GM23338 (cell line): Measurements from ENCODE around the gene PSIP1. TPM values are rescaled to one million over a fixed set of nuclear protein-coding genes. Genes with fewer than 3 reads are reported as not detected.

Experiments used
- ATAC-seq: fragments of 200-7000 bp; cut with Tn5 transposase; 3 replicates; pipeline ENCODE4 v1.9.1; 2020
- DNase-seq: peaks from one replicate; pipeline ENCODE4 v3.0.0-alpha.2; 2015; ENCODE audit warnings: low spot score
- H2AFZ ChIP-seq: fragments of 200-600 bp; sonication (generic); 2 replicates; pipeline ENCODE4 v1.8.0; 2016; ENCODE audit warnings: antibody characterized with exemption, mild to moderate bottlenecking, moderate library complexity
- H3F3A ChIP-seq: fragments of 200-600 bp; sonication (generic); replicated peaks from 2 replicates; pipeline ENCODE4 v1.8.0; 2017; ENCODE audit warnings: antibody characterized with exemption, mixed run types, low read depth
- H3K27ac ChIP-seq: fragments of 200-600 bp; sonication (generic); 2 replicates; pipeline ENCODE4 v1.6.1; 2016; ENCODE audit warnings: low read depth
- H3K27me3 ChIP-seq: fragments of 200-600 bp; sonication (generic); 2 replicates; pipeline ENCODE4 v1.8.0; 2016; ENCODE audit warnings: mild to moderate bottlenecking, mixed run types, moderate library complexity; ENCODE audit not compliant: insufficient read depth
- H3K36me3 ChIP-seq: fragments of 200-600 bp; sonication (generic); 2 replicates; pipeline ENCODE4 v1.8.0; 2016; ENCODE audit warnings: mild to moderate bottlenecking; ENCODE audit not compliant: insufficient read depth
- H3K4me1 ChIP-seq: fragments of 200-600 bp; sonication (generic); 2 replicates; pipeline ENCODE4 v1.8.0; 2016; ENCODE audit warnings: mild to moderate bottlenecking, moderate library complexity; ENCODE audit not compliant: insufficient read depth
- H3K4me2 ChIP-seq: fragments of 200-600 bp; sonication (generic); 2 replicates; pipeline ENCODE4 v1.7.1; 2017; ENCODE audit warnings: mixed run types
- H3K4me3 ChIP-seq: fragments of 200-600 bp; sonication (generic); 2 replicates; pipeline ENCODE4 v1.6.1; 2016; ENCODE audit warnings: mixed run types
- H3K79me2 ChIP-seq: fragments of 200-600 bp; sonication (generic); replicated peaks from 2 replicates; pipeline ENCODE4 v1.8.0; 2017; ENCODE audit warnings: mild to moderate bottlenecking; ENCODE audit not compliant: insufficient read depth
- H3K9me2 ChIP-seq: fragments of 200-600 bp; sonication (generic); 2 replicates; pipeline ENCODE4 v1.8.0; 2017; ENCODE audit not compliant: insufficient read depth
- H4K20me1 ChIP-seq: fragments of 200-600 bp; sonication (generic); replicated peaks from 2 replicates; pipeline ENCODE4 v1.8.0; 2017; ENCODE audit warnings: mild to moderate bottlenecking; ENCODE audit not compliant: insufficient read depth
- H3K27ac Mint-ChIP-seq: 2 replicates; pipeline ENCODE4 v1.8.0; 2020; ENCODE audit warnings: inconsistent platforms, mild to moderate bottlenecking, moderate library complexity, mixed read lengths
- H3K27me3 Mint-ChIP-seq: 3 replicates; pipeline ENCODE4 v1.8.0; 2022; ENCODE audit warnings: low read depth, mild to moderate bottlenecking, moderate library complexity, mixed read lengths, inconsistent platforms; ENCODE audit not compliant: insufficient read depth, poor library complexity
- H3K36me3 Mint-ChIP-seq: 3 replicates; pipeline ENCODE4 v1.8.0; 2021; ENCODE audit warnings: low read depth, mild to moderate bottlenecking, inconsistent platforms, moderate library complexity, mixed read lengths
- H3K4me1 Mint-ChIP-seq: 3 replicates; pipeline ENCODE4 v1.8.0; 2020; ENCODE audit warnings: mild to moderate bottlenecking, inconsistent platforms, mixed read lengths
- H3K4me3 Mint-ChIP-seq: 3 replicates; pipeline ENCODE4 v1.8.0; 2021; ENCODE audit warnings: moderate library complexity, mild to moderate bottlenecking, inconsistent platforms, mixed read lengths
- H3K9me3 Mint-ChIP-seq: 3 replicates; pipeline ENCODE4 v1.8.0; 2020; ENCODE audit warnings: moderate library complexity, mild to moderate bottlenecking, inconsistent platforms, mixed read lengths
- CREB1 ChIP-seq: fragments of 250-450 bp; sonication (Bioruptor Pico); IDR thresholded peaks from 2 replicates; pipeline ENCODE4 v1.5.0; 2020; ENCODE audit warnings: low read depth, mild to moderate bottlenecking, moderate library complexity
- EZH2phosphoT487 ChIP-seq: fragments of 200-600 bp; sonication (generic); IDR thresholded peaks from one replicate; pipeline ENCODE4 v1.8.1; 2018; ENCODE audit warnings: antibody characterized with exemption; ENCODE audit not compliant: unreplicated experiment
- JUNB ChIP-seq: IDR thresholded peaks from one replicate; pipeline ENCODE4 v1.6.1; 2016; ENCODE audit warnings: antibody characterized with exemption; ENCODE audit not compliant: unreplicated experiment
- NANOG ChIP-seq: IDR thresholded peaks from 2 replicates; pipeline ENCODE4 v1.6.1; 2016; ENCODE audit warnings: antibody characterized with exemption, borderline replicate concordance
- POLR2AphosphoS5 ChIP-seq: IDR thresholded peaks from 2 replicates; pipeline ENCODE4 v1.6.1; 2016; ENCODE audit warnings: antibody characterized with exemption, low read depth
- STAT1 ChIP-seq: IDR thresholded peaks from one replicate; pipeline ENCODE4 v1.6.1; 2016; ENCODE audit warnings: antibody characterized with exemption; ENCODE audit not compliant: unreplicated experiment
- ZNF331 ChIP-seq: fragments of 250-450 bp; sonication (Bioruptor Pico); IDR thresholded peaks from 2 replicates; pipeline ENCODE4 v1.5.0; 2020; ENCODE audit warnings: low read depth, mild to moderate bottlenecking, moderate library complexity
- polyA plus RNA-seq: library from polyadenylated mRNA; unstranded; fragments of >200 nt; fragmentation: Nextera tagmentation; extraction: Ambion mirVana; gene quantifications from 2 replicates; pipeline ENCODE4 v1.2.1, GENCODE V29; 2016
- total RNA-seq: library from RNA; depleted of rRNA; stranded (reverse); fragments of >200 nt; shearing (Covaris generic); gene quantifications from 2 replicates; pipeline ENCODE4 v1.2.3, GENCODE V29; 2014
- TF ChIP-seq, protein P1 (sequence below): IDR thresholded peaks from one replicate; pipeline ENCODE4 v1.6.1; 2018; ENCODE audit warnings: antibody characterized with exemption; ENCODE audit not compliant: unreplicated experiment
- TF ChIP-seq, protein P2 (sequence below): IDR thresholded peaks from 2 replicates; pipeline ENCODE4 v1.6.1; 2016; ENCODE audit warnings: antibody characterized with exemption
- TF ChIP-seq, protein P3 (sequence below), 2 experiments: fragments of 200-600 bp in 1 of 2; sonication (generic) in 1 of 2; conservative IDR thresholded peaks; 2 replicates each; pipeline versions ENCODE4 v1.5.1 to v1.6.1; 2016 to 2017; ENCODE audit warnings: antibody characterized with exemption in 2 of 2, low read depth in 2 of 2, mild to moderate bottlenecking in 2 of 2, moderate library complexity in 1 of 2

PSIP1 gene
- total and polyA plus RNA-seq, 2 experiments from 2014 or later: 332 to 989 TPM

DNA sequence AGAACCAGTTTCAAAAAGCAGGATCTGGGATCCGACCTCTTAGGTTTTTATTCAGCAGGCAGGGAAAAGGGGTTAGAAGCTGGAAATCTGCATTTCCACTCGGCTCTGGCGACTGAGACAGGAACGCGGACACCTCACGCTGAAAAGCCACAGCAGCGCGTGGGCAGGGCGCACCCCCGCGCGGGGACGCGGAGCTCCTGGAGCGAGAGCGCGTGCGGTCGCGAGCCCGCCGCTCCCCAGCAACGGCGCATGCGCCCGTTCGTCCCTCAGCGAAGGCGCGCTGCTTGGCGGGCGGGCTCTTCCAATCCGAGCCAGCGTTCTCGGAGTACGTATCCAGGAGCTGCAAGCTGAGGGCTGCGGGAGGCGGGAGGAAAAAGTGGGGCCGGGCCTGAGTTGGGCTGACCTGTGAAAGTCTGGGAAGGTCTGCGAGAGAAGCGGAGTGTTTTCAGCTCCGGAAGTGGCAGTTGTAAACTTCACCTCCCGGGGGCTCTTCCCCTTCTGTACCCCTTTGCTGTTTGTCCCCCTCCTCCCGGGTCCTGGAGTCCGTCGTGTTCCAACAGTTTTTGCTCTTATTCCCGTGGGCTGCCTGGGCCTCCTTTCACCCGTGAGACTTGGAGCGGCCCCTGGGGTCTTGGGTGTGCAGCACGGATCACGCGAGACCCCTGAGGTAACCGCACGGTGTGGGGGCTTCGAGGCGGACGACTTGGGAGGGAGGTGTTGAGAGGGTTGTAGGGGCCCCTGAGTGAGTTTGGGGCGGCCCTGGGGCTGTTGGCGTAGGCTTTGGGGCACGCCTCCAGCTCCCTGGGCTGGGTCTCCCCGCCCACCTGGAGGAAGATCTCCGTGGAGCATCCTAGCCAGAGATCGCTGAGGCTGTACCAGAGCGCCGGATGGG lies 42.1 kb upstream of the PSIP1 start, which contains the start of gene CCDC171:
Gene CCDC171, plus strand, starts transcription at position 408 of the 892 bp plus-strand sequence. CDS start 11,046 bp downstream, outside the sequence.
- Histone ChIP-seq H3F3A (no peaks in the 10 kb centered on the region), H3K4me2 (peak within 1 kb of the TSS; percentile 88), H3K9me2 (no peaks in the 10 kb centered on the region), H3K4me1 (peaks cover 5% of the 10 kb centered on the region; the same call in 1 of the 2 replicates), H3K79me2 (no peaks in the 10 kb centered on the region), H3K36me3 (no peaks in the 10 kb centered on the region), H3K27me3 (no peaks in the 10 kb centered on the region), H3K4me3 (peak within 1 kb of the TSS; percentile 74), H4K20me1 (no peaks in the 10 kb centered on the region), H2AFZ (peak within 1 kb of the TSS; percentile 87), H3K27ac (peak within 1 kb of the TSS; percentile 99)
- Mint-ChIP-seq H3K4me1 (peaks cover 7% of the 10 kb centered on the region), H3K27ac (peak within 1 kb of the TSS; percentile 97), H3K4me3 (peak within 1 kb of the TSS; percentile 88), H3K27me3 (peaks cover 7% of the 10 kb centered on the region), H3K9me3 (no peaks in the 10 kb centered on the region; the same call in 2 of the 3 replicates), H3K36me3 (no peaks in the 10 kb centered on the region; the same call in 1 of the 3 replicates)
- DNase-seq: peak; percentile 97
- no peak for TF ChIP-seq JUNB
- TF ChIP-seq CREB1 (CRISPR knock-in tag): 0 out of 2 replicates have a peak, but pooled peaks have one; percentile 23
- TF ChIP-seq, protein P1, sequence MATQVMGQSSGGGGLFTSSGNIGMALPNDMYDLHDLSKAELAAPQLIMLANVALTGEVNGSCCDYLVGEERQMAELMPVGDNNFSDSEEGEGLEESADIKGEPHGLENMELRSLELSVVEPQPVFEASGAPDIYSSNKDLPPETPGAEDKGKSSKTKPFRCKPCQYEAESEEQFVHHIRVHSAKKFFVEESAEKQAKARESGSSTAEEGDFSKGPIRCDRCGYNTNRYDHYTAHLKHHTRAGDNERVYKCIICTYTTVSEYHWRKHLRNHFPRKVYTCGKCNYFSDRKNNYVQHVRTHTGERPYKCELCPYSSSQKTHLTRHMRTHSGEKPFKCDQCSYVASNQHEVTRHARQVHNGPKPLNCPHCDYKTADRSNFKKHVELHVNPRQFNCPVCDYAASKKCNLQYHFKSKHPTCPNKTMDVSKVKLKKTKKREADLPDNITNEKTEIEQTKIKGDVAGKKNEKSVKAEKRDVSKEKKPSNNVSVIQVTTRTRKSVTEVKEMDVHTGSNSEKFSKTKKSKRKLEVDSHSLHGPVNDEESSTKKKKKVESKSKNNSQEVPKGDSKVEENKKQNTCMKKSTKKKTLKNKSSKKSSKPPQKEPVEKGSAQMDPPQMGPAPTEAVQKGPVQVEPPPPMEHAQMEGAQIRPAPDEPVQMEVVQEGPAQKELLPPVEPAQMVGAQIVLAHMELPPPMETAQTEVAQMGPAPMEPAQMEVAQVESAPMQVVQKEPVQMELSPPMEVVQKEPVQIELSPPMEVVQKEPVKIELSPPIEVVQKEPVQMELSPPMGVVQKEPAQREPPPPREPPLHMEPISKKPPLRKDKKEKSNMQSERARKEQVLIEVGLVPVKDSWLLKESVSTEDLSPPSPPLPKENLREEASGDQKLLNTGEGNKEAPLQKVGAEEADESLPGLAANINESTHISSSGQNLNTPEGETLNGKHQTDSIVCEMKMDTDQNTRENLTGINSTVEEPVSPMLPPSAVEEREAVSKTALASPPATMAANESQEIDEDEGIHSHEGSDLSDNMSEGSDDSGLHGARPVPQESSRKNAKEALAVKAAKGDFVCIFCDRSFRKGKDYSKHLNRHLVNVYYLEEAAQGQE: no peak
- TF ChIP-seq, protein P2, sequence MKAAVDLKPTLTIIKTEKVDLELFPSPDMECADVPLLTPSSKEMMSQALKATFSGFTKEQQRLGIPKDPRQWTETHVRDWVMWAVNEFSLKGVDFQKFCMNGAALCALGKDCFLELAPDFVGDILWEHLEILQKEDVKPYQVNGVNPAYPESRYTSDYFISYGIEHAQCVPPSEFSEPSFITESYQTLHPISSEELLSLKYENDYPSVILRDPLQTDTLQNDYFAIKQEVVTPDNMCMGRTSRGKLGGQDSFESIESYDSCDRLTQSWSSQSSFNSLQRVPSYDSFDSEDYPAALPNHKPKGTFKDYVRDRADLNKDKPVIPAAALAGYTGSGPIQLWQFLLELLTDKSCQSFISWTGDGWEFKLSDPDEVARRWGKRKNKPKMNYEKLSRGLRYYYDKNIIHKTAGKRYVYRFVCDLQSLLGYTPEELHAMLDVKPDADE: no peak
- TF ChIP-seq POLR2AphosphoS5: peak; percentile 96
- ATAC-seq: peak; percentile 92

DNA sequence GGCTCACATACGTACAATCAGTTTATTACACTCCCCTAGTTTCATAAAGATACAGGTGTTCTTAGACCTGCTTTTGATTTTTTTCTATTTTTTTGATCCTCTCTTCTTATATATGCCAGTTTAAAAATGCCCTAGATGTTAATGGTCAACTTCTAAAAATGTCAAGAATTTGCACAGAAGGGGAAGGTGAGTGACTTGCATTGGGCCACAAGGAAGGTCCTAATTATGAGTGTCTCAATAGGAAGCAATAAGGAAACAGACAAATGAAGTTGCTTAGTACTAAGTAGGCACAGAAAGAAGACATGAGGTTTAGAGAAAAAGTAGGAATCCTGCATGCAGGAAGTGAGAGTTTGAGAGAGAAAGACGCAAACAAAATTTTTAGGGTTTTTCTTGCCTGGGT lies 38.8 kb upstream of the PSIP1 start:
- Histone ChIP-seq H3K79me2 (no peaks in the 10 kb centered on the region), H2AFZ (no peak overlapping the region), H3K36me3 (no peaks in the 10 kb centered on the region), H3K9me2 (no peaks in the 10 kb centered on the region), H3F3A (no peaks in the 10 kb centered on the region), H3K4me1 (peaks cover 5% of the 10 kb centered on the region; the same call in 1 of the 2 replicates), H3K27me3 (no peaks in the 10 kb centered on the region), H4K20me1 (no peaks in the 10 kb centered on the region), H3K4me2 (no peak overlapping the region), H3K27ac (no peak overlapping the region), H3K4me3 (no peak overlapping the region)
- ATAC-seq (no peak), DNase-seq (no peak)
- H3K4me3 Mint-ChIP-seq: no peak overlapping the region
- H3K9me3 Mint-ChIP-seq: no peaks in the 10 kb centered on the region; the same call in 2 of the 3 replicates
- peaks cover 8% of the 10 kb centered on the region for H3K27me3 Mint-ChIP-seq
- H3K4me1 Mint-ChIP-seq: peaks cover 7% of the 10 kb centered on the region
- no peak overlapping the region for H3K27ac Mint-ChIP-seq
- H3K36me3 Mint-ChIP-seq: no peaks in the 10 kb centered on the region
- TF ChIP-seq, protein P3, sequence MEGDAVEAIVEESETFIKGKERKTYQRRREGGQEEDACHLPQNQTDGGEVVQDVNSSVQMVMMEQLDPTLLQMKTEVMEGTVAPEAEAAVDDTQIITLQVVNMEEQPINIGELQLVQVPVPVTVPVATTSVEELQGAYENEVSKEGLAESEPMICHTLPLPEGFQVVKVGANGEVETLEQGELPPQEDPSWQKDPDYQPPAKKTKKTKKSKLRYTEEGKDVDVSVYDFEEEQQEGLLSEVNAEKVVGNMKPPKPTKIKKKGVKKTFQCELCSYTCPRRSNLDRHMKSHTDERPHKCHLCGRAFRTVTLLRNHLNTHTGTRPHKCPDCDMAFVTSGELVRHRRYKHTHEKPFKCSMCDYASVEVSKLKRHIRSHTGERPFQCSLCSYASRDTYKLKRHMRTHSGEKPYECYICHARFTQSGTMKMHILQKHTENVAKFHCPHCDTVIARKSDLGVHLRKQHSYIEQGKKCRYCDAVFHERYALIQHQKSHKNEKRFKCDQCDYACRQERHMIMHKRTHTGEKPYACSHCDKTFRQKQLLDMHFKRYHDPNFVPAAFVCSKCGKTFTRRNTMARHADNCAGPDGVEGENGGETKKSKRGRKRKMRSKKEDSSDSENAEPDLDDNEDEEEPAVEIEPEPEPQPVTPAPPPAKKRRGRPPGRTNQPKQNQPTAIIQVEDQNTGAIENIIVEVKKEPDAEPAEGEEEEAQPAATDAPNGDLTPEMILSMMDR (conservative IDR thresholded peaks at IDR 0.05; ENCODE audit: low read depth in 2 of 2): no peak
- TF ChIP-seq POLR2AphosphoS5 (no peak), ZNF331 (CRISPR knock-in tag) (no peak), NANOG (no peak), STAT1 (no peak), EZH2phosphoT487 (no peak)
- TF ChIP-seq, protein P2: no peak
- TF ChIP-seq, protein P1: no peak
